AML-193 (cell line): ENCODE results near the gene MYH10.

Source experiments
- DNase-seq, 2 experiments: peaks; one replicate each; lab custom pipeline; 2025; lab: John Stamatoyannopoulos, UW

MYH10 gene

GRCh38 chr17:8494506-8495111, 135.9 kb downstream of the MYH10 start:
- DNase-seq: no peak

- DNase-seq: no peak
Observed at GRCh38 chr17:8494021-8494420, 136.5 kb downstream of the MYH10 start.

GRCh38 chr17:8492121-8492520, 138.4 kb downstream of the MYH10 start:
- DNase-seq: no peak

GRCh38 chr17:8490256-8491023, 140.1 kb downstream of the MYH10 start:
- no peak for DNase-seq

GRCh38 chr17:8489841-8490240, 140.7 kb downstream of the MYH10 start:
- DNase-seq: no peak

GRCh38 chr17:8488901-8489300, 141.6 kb downstream of the MYH10 start:
- no peak for DNase-seq

GRCh38 chr17:8488491-8488890, 142.0 kb downstream of the MYH10 start:
- no peak for DNase-seq

GRCh38 chr17:8487743-8488142, 142.8 kb downstream of the MYH10 start:
- DNase-seq: no peak

- no peak for DNase-seq
Observed at GRCh38 chr17:8487130-8487645, 143.3 kb downstream of the MYH10 start.

- no peak for DNase-seq
Observed at GRCh38 chr17:8485491-8485890, 145.0 kb downstream of the MYH10 start.

GRCh38 chr17:8484465-8484864, 146.1 kb downstream of the MYH10 start:
- DNase-seq: no peak

GRCh38 chr17:8482546-8482945, 148.0 kb downstream of the MYH10 start:
- DNase-seq: no peak

GRCh38 chr17:8481703-8482102, 148.8 kb downstream of the MYH10 start:
- DNase-seq: no peak

GRCh38 chr17:8481089-8481488, 149.4 kb downstream of the MYH10 start:
- no peak for DNase-seq

- DNase-seq: no peak
Observed at GRCh38 chr17:8480011-8480976, 150.2 kb downstream of the MYH10 start.

- DNase-seq: no peak
Observed at GRCh38 chr17:8479431-8479947, 151.0 kb downstream of the MYH10 start.

- no peak for DNase-seq
Observed at GRCh38 chr17:8477715-8478441, 152.6 kb downstream of the MYH10 start.

GRCh38 chr17:8477171-8477570, 153.4 kb downstream of the MYH10 start:
- DNase-seq: no peak

GRCh38 chr17:8476741-8477140, 153.8 kb downstream of the MYH10 start:
- no peak for DNase-seq

- DNase-seq: no peak
Observed at GRCh38 chr17:8475781-8476180, 154.7 kb downstream of the MYH10 start.

GRCh38 chr17:8475227-8475626, 155.3 kb downstream of the MYH10 start:
- DNase-seq: no peak
